ENCODE measurements around the gene PERM1. TPM values are rescaled to one million over a fixed set of nuclear protein-coding genes. Genes with fewer than 3 reads are reported as not detected.

Gene PERM1
- total RNA-seq, 1 experiment from 2014 or later, result 1.5 TPM

- no peak for ATAC-seq
- ChIA-PET POLR2A (interaction anchor here (0.5 kb wide), 2 partner anchors 12 to 79 kb away, joined by 5 to 10 read pairs; no protein-coding TSS in a partner anchor), CTCF (interaction anchor here (1.2 kb wide), 1 partner anchor 21 kb away, joined by 3 read pairs; no protein-coding TSS in a partner anchor)
- Histone ChIP-seq H3K27ac (ENCODE audit: low read length) (no peak overlapping the region), H3K36me3 (ENCODE audit: control insufficient read depth, insufficient read depth, low read length) (no peaks in the 10 kb centered on the region), H3K27me3 (ENCODE audit: control insufficient read depth, insufficient read depth, low read length) (no peaks in the 10 kb centered on the region), H3K4me3 (ENCODE audit: low read depth in 2 of 2, low read length in 2 of 2) (no peak overlapping the region), H3K4me1 (ENCODE audit: control insufficient read depth, insufficient read depth, low read length) (peaks cover under 1% of the 10 kb centered on the region; the same call in 1 of the 2 replicates), H3K9me3 (ENCODE audit: control insufficient read depth, insufficient read depth, low read depth, low read length) (no peaks in the 10 kb centered on the region)
- TF ChIP-seq SIN3A (IDR thresholded peaks at IDR 0.05; ENCODE audit: borderline replicate concordance, insufficient read depth, low read depth, low read length), result no peak
- TF ChIP-seq CTCF (IDR thresholded peaks at IDR 0.05), result no peak
- TF ChIP-seq, protein P1, sequence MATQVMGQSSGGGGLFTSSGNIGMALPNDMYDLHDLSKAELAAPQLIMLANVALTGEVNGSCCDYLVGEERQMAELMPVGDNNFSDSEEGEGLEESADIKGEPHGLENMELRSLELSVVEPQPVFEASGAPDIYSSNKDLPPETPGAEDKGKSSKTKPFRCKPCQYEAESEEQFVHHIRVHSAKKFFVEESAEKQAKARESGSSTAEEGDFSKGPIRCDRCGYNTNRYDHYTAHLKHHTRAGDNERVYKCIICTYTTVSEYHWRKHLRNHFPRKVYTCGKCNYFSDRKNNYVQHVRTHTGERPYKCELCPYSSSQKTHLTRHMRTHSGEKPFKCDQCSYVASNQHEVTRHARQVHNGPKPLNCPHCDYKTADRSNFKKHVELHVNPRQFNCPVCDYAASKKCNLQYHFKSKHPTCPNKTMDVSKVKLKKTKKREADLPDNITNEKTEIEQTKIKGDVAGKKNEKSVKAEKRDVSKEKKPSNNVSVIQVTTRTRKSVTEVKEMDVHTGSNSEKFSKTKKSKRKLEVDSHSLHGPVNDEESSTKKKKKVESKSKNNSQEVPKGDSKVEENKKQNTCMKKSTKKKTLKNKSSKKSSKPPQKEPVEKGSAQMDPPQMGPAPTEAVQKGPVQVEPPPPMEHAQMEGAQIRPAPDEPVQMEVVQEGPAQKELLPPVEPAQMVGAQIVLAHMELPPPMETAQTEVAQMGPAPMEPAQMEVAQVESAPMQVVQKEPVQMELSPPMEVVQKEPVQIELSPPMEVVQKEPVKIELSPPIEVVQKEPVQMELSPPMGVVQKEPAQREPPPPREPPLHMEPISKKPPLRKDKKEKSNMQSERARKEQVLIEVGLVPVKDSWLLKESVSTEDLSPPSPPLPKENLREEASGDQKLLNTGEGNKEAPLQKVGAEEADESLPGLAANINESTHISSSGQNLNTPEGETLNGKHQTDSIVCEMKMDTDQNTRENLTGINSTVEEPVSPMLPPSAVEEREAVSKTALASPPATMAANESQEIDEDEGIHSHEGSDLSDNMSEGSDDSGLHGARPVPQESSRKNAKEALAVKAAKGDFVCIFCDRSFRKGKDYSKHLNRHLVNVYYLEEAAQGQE (IDR thresholded peaks at IDR 0.05; ENCODE audit: insufficient read depth in 1 of 2, low read depth in 2 of 2, low read length in 1 of 2), result no peak
- no peak for TF ChIP-seq TCF7L2 (IDR thresholded peaks at IDR 0.05; ENCODE audit: low read depth, low read length)
- no peak for TF ChIP-seq POLR2AphosphoS5 (IDR thresholded peaks at IDR 0.05; ENCODE audit: low read depth, low read length)
- no peak for DNase-seq (ENCODE audit: low read depth, low spot score)
- intact Hi-C loops (cut with micrococcal nuclease; ENCODE audit: unreplicated experiment), result no loop called here
- in situ Hi-C loops (cut with HindIII; ENCODE audit: low pct_unique_long_range_greater_than_20kb, low sequenced_read_pairs), result no loop called here
- no TSS peak for BruUV-seq (replicated peaks)
Measured at GRCh38 chr1:980602-981395, 1.1 kb downstream of the PERM1 start.

DNA sequence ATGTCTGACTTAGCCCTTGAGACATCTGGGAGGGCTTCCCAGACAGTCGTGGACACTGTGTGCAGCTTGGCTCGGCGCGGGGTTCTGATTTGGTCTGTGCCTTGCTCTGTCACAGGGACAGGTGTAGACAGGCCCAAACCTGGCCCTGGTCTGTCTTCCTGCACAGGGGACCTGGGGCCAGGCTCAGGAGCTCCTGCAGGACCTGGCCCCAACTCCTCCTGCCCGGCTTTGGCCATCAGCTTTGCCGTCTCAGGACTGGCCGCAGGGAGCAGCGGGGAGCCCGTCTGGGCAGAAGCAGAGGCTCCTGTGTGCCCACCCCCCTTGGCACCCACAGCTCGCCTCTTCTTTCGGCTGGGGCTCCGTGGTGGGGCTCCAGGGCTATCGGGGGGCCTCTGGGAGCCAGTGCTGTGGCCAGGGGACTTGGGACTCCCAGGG, 1.7 kb downstream of the PERM1 start:
- H3K36me3 ChIP-seq (ENCODE audit: control insufficient read depth, insufficient read depth, low read length), result no peaks in the 10 kb centered on the region
- peaks cover 4% of the 10 kb centered on the region; the same call in 1 of the 2 replicates for H3K4me1 ChIP-seq (ENCODE audit: control insufficient read depth, insufficient read depth, low read length)
- in situ Hi-C loops (cut with HindIII; ENCODE audit: low pct_unique_long_range_greater_than_20kb, low sequenced_read_pairs) (no loop called here), intact Hi-C loops (cut with micrococcal nuclease; ENCODE audit: unreplicated experiment) (no loop called here)
- no peak for ATAC-seq
- H3K27me3 ChIP-seq (ENCODE audit: control insufficient read depth, insufficient read depth, low read length), result no peaks in the 10 kb centered on the region
- no peak overlapping the region for H3K4me3 ChIP-seq (ENCODE audit: low read depth in 2 of 2, low read length in 2 of 2)
- CTCF ChIA-PET, result no interaction called here
- H3K9me3 ChIP-seq (ENCODE audit: control insufficient read depth, insufficient read depth, low read depth, low read length), result no peaks in the 10 kb centered on the region
- POLR2A ChIA-PET, result interaction anchor here (0.5 kb wide), 2 partner anchors 13 to 78 kb away, joined by 5 to 10 read pairs; no protein-coding TSS in a partner anchor
- no peak for DNase-seq (ENCODE audit: low read depth, low spot score)
- no TSS peak for BruUV-seq (replicated peaks)
- TF ChIP-seq TCF7L2 (IDR thresholded peaks at IDR 0.05; ENCODE audit: low read depth, low read length), result no peak
- no peak for TF ChIP-seq CTCF (IDR thresholded peaks at IDR 0.05)
- no peak for TF ChIP-seq POLR2AphosphoS5 (IDR thresholded peaks at IDR 0.05; ENCODE audit: low read depth, low read length)
- TF ChIP-seq, protein P1 (IDR thresholded peaks at IDR 0.05; ENCODE audit: insufficient read depth in 1 of 2, low read depth in 2 of 2, low read length in 1 of 2), result no peak
- no peak for TF ChIP-seq SIN3A (IDR thresholded peaks at IDR 0.05; ENCODE audit: borderline replicate concordance, insufficient read depth, low read depth, low read length)
- no peak overlapping the region for H3K27ac ChIP-seq (ENCODE audit: low read length)

Data from Panc1 (cell line).